Measurements from ENCODE around the gene MRC1. TPM values are rescaled to one million over a fixed set of nuclear protein-coding genes. Genes with fewer than 3 reads are reported as not detected.

The MRC1 gene
- total and polyA plus RNA-seq, 2 donors (not counting 3 experiments of a cell fraction or from before 2014, with no cell fraction given), result 0.03 to 0.13 TPM

GRCh38 chr10:17817316-17817715, 8.2 kb downstream of the MRC1 start:
- H3K4me2 ChIP-seq (ENCODE audit: insufficient read depth, low read length), result peak overlapping the region; percentile 92
- peaks cover 21% of the 10 kb centered on the region for H3K4me1 ChIP-seq (ENCODE audit: control insufficient read depth, extremely low read depth, insufficient read depth, low read length)
- no peak overlapping the region for H3K4me3 ChIP-seq (replicated peaks in 1 of 3; ENCODE audit: insufficient read depth in 1 of 3, low read depth in 1 of 3, low read length in 3 of 3)
- intact Hi-C loops (cut with micrococcal nuclease), result no loop called here
- no peak for FAIRE-seq
- no TSS peak for BruUV-seq (replicated peaks)
- H3K27me3 ChIP-seq (ENCODE audit: control insufficient read depth in 2 of 2, insufficient read depth in 2 of 2, low read length in 2 of 2), result no peaks in the 10 kb centered on the region
- H3K9me1 ChIP-seq (replicated peaks; ENCODE audit: control insufficient read depth, extremely low read depth, insufficient read depth, low read length), result no peaks in the 10 kb centered on the region
- H2AFZ ChIP-seq (ENCODE audit: low read depth, low read length), result peak overlapping the region; percentile 50
- H3K9me3 ChIP-seq (replicated peaks; ENCODE audit: control insufficient read depth, insufficient read depth, low read length), result no peaks in the 10 kb centered on the region
- peak; percentile 43 for DNase-seq (ENCODE audit: low read depth, low spot score)
- H4K20me1 ChIP-seq (replicated peaks; ENCODE audit: control insufficient read depth, extremely low read depth, insufficient read depth, low read length), result no peaks in the 10 kb centered on the region
- CTCF ChIA-PET, result no interaction called here
- H3K27ac ChIP-seq (ENCODE audit: insufficient read depth, low read depth, low read length), result peak overlapping the region; percentile 43
- no peak for TF ChIP-seq MYC (IDR thresholded peaks at IDR 0.05; ENCODE audit: low read depth, low read length)
- no peak for TF ChIP-seq POLR2AphosphoS5 (IDR thresholded peaks at IDR 0.05; ENCODE audit: insufficient read depth, low read depth, low read length)
- TF ChIP-seq JUN (IDR thresholded peaks at IDR 0.05; ENCODE audit: borderline replicate concordance, insufficient read depth, insufficient read length, low read depth), result no peak
- no peak for TF ChIP-seq GATA2 (IDR thresholded peaks at IDR 0.05; ENCODE audit: insufficient read depth, insufficient read length, low read depth, low read length)
- TF ChIP-seq MAX (IDR thresholded peaks at IDR 0.05; ENCODE audit: insufficient read depth, insufficient read length), result no peak
- TF ChIP-seq FOS (IDR thresholded peaks at IDR 0.05; ENCODE audit: borderline replicate concordance, insufficient read depth, low read length), result no peak
- peak overlapping the region; percentile 35 for H3K9ac ChIP-seq (replicated peaks; ENCODE audit: extremely low read depth, insufficient read depth, low read length)
- no peaks in the 10 kb centered on the region for H3K36me3 ChIP-seq (ENCODE audit: control insufficient read depth in 2 of 2, extremely low read depth in 1 of 2, insufficient read depth in 2 of 2, low read length in 2 of 2)
- dilution Hi-C loops (cut with MboI; ENCODE audit: extremely low pct_ligation_motif_present, low sequenced_read_pairs), result no loop called here
- no peaks in the 10 kb centered on the region for H3K79me2 ChIP-seq (ENCODE audit: control insufficient read depth, insufficient read depth, low read length)
- POLR2A ChIA-PET, result no interaction called here

DNA sequence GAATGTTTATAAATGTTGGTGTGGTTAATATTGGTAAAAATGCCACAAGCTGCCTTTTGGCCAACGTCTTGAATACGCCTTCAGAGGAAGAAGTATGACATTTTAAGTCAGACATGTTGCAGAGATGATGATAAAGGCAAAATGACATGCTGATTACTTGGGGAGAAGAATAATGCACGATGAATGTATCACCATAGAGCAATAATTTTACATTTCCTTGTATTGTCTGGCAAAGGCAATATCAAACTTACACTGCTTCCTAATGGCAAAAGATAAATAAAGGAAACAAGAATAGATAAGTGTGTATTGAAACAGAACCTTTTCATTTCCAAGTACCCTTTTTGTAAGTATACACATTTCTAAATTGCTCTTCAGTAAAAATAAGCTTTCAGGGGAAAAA, 8.6 kb downstream of the MRC1 start:
- Histone ChIP-seq H3K4me1 (ENCODE audit: control insufficient read depth, extremely low read depth, insufficient read depth, low read length) (peaks cover 21% of the 10 kb centered on the region), H3K4me2 (ENCODE audit: insufficient read depth, low read length) (peak overlapping the region; percentile 92), H2AFZ (ENCODE audit: low read depth, low read length) (peak overlapping the region; percentile 25), H3K9me1 (replicated peaks; ENCODE audit: control insufficient read depth, extremely low read depth, insufficient read depth, low read length) (no peaks in the 10 kb centered on the region), H4K20me1 (replicated peaks; ENCODE audit: control insufficient read depth, extremely low read depth, insufficient read depth, low read length) (no peaks in the 10 kb centered on the region), H3K27me3 (ENCODE audit: control insufficient read depth in 2 of 2, insufficient read depth in 2 of 2, low read length in 2 of 2) (no peaks in the 10 kb centered on the region), H3K4me3 (replicated peaks in 1 of 3; ENCODE audit: insufficient read depth in 1 of 3, low read depth in 1 of 3, low read length in 3 of 3) (peak overlapping the region in 1 of 3 experiments; percentile 11), H3K36me3 (ENCODE audit: control insufficient read depth in 2 of 2, extremely low read depth in 1 of 2, insufficient read depth in 2 of 2, low read length in 2 of 2) (no peaks in the 10 kb centered on the region), H3K9me3 (replicated peaks; ENCODE audit: control insufficient read depth, insufficient read depth, low read length) (no peaks in the 10 kb centered on the region), H3K27ac (ENCODE audit: insufficient read depth, low read depth, low read length) (peak overlapping the region; percentile 43), H3K79me2 (ENCODE audit: control insufficient read depth, insufficient read depth, low read length) (no peaks in the 10 kb centered on the region), H3K9ac (replicated peaks; ENCODE audit: extremely low read depth, insufficient read depth, low read length) (peak overlapping the region; percentile 35)
- FAIRE-seq, result peak; percentile 85
- BruUV-seq (replicated peaks), result no TSS peak
- TF ChIP-seq MAX (IDR thresholded peaks at IDR 0.05; ENCODE audit: insufficient read depth, insufficient read length), result no peak
- TF ChIP-seq FOS (IDR thresholded peaks at IDR 0.05; ENCODE audit: borderline replicate concordance, insufficient read depth, low read length), result peak; percentile 66
- peak; percentile 83 for TF ChIP-seq GATA2 (IDR thresholded peaks at IDR 0.05; ENCODE audit: insufficient read depth, insufficient read length, low read depth, low read length)
- no peak for TF ChIP-seq MYC (IDR thresholded peaks at IDR 0.05; ENCODE audit: low read depth, low read length)
- TF ChIP-seq POLR2A (IDR thresholded peaks at IDR 0.05; ENCODE audit: low read depth, low read length), result no peak
- no peak for TF ChIP-seq JUN (IDR thresholded peaks at IDR 0.05; ENCODE audit: borderline replicate concordance, insufficient read depth, insufficient read length, low read depth)
- TF ChIP-seq CTCF (IDR thresholded peaks at IDR 0.05; ENCODE audit: extremely low read depth in 1 of 2, insufficient read depth in 1 of 2, low read depth in 1 of 2, low read length in 2 of 2), result no peak
- TF ChIP-seq EZH2 (IDR thresholded peaks at IDR 0.05; ENCODE audit: borderline replicate concordance, low read depth, low read length, severe bottlenecking), result no peak
- TF ChIP-seq POLR2AphosphoS5 (IDR thresholded peaks at IDR 0.05; ENCODE audit: insufficient read depth, low read depth, low read length), result no peak
- dilution Hi-C loops (cut with MboI; ENCODE audit: extremely low pct_ligation_motif_present, low sequenced_read_pairs), result no loop called here
- POLR2A ChIA-PET, result no interaction called here
- intact Hi-C loops (cut with micrococcal nuclease), result no loop called here
- CTCF ChIA-PET, result no interaction called here
- DNase-seq (ENCODE audit: low read depth, low spot score), result peak; percentile 55
